ENCODE results near the gene PGP.

The PGP gene

DNA sequence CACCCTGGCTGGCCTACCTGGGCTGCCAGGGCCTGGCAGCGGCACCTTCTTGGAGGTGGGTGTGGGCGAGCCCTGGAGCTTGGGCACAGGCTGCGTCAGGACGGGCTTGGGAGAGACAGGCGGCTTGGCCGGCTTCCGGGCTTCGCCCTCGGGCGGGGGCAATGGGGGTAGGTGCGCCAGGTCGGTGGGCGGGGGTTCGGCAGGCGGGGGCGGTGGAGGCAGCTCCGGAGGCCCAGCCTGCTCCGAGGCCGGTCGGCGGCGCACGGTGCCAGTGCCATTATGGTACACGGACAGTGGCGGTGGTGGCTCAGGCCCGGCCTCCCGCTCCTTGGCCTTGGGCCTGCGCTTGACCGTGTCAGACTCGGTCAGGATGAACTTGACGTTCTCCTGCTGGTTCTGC is 35.1 kb downstream of the PGP start:
- no peak for DNase-seq

DNA sequence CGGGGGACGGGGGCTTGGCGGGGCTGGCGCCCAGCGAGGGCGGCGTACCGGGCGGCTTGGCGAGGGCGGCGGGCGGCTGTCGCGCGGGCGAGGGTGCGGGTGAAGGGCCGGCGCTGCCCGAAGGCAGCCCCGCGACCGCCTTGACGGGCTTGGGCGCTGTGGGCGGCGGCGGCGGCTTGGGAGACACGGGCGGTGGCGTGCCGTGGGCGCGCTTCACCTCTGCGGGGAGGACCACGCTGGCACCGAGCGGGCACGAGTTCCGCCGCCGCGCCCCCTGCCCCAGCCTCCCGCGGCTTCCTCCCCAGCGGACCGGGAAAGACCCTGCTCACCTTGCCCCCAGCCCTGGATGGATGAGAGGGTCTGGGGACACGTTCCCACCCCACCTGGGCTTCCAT is 35.5 kb downstream of the PGP start:
- no peak for DNase-seq

DNA sequence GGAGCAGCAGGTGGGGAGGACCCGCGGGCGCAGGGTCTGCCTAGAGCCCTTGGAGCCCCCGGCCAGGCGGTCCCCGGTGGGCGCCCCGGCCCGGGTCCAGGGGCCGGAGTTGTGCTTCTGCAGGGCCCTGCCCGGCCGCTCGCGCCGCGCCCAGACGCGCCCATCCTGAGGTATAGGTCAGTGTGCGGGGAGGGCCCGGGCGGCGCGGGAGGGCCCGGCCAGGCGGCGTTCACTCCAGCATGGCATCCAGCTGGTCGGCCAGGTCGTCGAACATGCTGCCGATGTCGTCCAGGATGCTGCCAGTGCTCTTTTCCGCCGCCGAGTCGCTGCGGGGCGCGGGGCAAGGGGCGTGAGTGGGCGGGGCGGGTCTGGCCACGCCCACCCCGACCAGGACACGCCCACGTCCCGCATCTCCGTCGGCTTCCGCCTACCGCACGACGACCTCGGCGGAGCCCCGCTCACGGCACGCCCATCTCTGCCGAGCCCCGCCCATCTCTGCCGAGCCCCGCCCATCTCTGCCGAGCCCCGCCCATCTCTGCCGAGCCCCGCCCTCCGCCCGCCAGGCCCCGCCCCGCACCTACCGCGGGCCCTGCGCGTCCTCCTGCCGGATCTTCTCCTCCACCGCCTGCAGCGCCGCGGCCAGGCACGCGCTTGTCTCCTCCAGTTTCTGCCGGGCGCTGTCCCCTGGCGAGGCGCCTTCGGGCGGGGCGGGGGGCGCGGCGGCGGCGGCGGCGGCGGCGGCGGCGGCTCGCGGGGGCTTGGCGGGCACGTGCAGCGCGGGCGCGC is 36.1 kb downstream of the PGP start:
- DNase-seq: no peak

DNA sequence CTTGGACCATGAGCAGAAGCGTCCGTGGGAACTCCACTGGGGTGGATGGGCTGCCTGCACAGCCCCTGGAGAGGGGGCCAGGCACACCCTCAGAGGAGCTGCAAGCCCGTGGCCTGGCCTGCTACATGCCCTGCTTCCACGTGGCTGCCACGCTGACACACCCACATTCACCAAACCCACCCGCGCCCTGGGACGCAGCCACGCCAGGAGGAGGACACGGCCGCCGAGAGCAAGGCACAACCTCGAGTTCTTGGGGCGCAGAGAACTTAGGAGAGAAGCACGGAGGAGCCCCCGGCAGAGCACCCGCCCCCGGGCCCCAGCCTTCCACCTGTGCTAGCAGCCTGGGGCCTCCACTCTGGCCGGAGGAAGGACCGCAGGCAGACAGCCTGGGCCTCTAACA is 37.1 kb downstream of the PGP start:
- no peak for DNase-seq

DNA sequence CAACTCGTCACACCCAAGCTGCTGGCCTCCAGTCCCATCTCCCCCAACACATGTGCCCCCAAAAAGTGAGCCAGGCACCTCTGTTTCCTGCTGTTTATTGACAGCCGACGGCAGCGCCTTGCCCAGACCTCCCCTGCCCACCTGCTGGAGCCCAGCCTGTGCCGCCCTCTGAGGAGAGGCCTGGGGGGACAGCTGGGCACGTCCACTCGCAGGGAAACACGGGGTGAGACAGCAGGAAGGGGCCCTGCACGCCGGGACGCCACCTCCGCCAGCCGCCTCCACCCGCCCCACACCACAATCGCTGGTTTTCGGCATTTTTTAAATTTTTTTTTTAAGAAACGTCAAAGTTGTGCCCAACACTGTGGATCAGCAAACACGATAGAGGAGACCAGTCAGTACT is 37.5 kb downstream of the PGP start:
- DNase-seq: no peak

DNA sequence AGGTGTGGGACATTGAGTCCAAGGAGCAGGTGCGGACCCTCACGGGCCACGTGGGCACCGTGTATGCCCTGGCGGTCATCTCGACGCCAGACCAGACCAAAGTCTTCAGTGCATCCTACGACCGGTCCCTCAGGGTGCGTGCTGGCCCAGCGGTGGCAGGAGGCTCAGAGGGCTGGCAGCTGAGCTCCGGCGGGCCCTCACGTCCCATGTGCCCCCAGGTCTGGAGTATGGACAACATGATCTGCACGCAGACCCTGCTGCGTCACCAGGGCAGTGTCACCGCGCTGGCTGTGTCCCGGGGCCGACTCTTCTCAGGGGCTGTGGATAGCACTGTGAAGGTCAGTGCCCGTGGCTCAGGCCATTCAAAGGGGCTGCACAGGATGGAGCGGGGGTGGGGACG is 38.6 kb downstream of the PGP start:
- no peak for DNase-seq

DNA sequence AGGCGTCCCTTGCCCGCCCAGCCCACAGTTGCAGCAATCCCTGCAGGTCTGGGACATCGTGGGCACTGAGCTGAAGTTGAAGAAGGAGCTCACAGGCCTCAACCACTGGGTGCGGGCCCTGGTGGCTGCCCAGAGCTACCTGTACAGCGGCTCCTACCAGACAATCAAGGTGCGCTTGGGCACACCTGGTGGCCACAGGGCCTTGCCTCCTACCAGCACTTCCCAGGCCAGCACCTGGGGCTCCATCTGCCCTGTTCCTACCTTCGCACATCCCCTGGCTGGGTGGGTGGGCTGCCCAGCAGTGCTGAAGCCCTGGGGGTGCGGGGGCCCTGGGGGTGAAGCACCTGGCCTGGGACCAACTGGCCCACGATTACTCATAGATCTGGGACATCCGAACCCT is 39.2 kb downstream of the PGP start:
- DNase-seq: no peak

DNA sequence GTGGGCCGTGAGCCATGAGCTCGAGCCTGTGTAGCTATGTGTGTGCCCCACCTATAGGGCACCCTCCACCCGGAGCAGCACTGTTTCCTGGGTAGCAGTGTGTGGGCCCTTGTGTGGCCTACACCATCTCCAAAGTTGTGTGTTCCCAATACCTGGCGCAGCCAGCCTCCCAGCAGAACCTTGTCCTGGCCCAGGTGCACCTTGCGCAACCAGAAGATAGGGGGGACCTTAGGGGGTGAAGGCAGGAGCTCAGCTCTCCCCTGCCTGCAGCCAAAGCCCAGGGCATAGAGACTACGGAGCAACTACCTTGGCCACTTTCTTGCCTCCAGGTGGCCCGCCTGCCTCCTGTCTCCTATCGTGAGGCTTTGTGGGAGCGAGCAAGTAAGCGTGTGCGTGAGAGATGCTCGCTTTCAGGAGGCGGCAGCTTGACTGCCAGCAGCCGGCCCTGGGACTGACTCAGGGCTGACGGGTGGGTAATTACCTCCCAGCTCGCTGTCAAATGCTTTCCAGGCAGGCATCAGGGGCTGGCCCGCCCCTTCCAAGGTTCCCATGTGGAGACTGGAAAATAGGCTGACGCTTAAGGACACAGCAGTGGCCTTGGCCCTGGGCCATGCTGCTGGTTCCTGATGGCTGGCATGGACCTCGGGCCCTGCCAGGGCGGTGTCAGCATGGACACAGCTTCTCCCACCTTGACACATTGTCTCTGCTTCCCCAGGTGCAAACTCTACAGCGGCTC is 40.1 kb downstream of the PGP start:
- DNase-seq: no peak

DNA sequence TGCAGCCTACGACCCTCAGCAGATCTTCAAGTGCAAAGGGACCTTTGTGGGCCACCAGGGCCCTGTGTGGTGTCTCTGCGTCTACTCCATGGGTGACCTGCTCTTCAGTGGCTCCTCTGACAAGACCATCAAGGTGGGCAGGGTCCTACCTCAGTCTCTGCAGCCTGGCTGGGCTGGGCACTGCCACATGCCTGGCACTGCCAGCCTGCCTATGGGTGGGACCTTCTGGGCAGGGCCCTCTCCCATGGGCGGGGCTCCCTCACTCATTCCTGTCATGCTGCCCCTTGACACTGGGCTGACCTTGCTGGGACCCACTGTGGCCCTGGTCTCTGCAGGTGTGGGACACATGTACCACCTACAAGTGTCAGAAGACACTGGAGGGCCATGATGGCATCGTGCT is 40.7 kb downstream of the PGP start:
- DNase-seq: no peak

DNA sequence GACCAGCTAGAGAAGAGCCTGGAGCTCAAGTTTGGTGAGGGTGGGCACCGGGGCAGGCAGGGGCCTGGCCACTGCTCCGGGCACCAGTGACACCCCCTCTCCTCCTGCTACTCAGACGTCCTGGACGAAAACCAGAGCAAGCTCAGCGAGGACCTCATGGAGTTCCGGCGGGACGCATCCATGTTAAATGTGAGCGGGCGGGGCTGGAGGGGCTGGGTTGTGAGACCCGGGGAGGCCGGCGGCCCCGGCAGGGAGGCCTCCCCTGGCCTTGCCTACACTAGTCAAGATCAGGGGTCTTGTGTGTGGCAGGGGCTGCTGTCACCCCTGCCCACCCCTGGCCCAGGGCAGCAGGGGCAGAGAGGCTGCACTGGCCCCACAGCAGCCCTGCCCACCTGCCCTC is 41.3 kb downstream of the PGP start:
- no peak for DNase-seq

DNA sequence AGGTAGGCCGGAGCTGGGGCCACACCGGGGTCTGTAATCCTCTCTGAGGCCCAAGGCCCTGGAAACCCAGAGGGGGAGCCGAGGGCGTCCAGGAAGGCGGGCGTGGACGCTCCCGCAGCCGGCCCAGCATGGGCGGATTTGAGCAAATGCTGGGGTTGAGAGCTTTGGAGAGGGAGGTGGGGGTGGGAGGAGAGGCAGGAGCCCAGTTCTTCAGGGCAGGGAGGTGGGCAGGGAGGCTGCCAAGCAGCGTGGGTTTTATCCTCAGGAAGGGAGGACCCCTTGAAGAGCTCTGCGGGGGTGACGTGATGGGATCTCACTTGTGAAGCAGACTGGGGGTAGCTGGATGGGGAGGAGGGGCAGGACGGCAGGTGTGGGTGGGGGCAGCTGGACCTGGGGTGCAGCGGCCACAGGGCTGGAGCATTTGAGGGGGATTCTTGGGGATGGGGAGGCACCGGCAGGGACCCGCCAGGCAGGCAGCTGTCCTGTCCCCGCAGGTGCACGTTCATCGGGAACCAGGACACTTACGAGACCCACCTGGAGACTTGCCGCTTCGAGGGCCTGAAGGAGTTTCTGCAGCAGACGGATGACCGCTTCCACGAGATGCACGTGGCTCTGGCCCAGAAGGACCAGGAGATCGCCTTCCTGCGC is 41.8 kb downstream of the PGP start:
- no peak for DNase-seq

DNA sequence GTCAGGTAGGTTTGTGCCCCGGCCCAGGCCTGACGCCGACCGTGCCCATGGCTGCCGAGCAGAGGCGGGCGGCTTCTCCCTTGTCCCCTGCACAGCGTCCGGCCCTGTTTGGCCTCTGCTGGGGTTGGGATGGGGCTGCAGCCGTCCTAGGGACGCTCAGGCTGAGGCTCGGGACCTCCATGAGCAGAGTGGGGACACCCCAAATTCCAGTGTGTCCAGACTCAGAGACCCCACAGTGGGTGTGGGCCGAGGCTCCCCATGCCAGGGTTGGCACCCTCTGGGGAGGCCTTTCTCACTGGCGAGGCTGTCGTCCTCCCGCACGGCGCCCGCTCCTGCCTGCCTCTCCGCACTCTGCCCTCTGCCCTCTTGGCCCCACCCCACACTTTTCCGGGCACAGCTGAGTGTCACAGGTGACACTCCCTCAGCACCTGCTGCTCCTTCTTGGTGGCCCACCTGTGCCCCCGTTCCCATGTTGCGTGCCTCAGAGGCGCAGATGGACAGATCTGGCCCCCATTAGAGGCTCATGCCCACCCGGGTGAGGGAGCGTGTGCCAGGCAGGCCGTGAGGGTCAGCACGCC is 43.0 kb downstream of the PGP start:
- DNase-seq: no peak

DNA sequence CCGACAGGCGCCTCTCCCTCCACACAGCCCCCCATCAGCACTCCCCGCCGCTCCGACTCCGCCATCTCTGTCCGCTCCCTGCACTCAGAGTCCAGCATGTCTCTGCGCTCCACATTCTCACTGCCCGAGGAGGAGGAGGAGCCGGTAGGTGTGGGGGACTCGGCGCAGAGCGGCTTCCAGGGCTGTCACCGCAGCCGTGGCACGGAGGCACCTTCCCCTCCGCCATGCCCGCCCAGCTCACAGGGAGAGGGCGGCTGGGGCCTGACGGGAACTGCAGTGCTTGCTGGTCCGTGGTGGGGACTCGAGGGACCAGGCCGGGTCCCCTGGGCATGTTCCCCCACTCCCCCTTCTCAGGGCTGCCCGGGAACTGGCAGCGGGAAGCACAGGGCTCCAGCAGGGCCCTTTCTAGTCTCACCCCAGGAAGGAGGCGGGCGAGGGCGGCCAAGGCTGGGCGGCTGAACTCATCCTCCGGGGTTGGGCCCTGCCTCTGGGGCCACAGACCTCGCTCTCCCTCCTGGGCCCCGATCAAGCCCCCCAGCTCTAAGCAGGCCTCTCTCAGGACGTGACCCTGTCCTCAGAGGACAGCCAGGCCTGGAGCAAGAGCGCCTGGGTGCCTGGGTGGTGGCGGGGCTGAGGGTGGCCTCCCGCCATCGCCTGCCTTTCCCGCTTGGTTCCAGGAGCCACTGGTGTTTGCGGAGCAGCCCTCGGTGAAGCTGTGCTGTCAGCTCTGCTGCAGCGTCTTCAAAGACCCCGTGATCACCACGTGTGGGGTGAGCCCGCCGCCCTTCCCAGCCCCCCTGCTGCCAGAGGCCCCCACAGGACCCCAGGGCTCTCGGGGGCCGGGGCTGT is 43.8 kb downstream of the PGP start:
- no peak for DNase-seq

DNA sequence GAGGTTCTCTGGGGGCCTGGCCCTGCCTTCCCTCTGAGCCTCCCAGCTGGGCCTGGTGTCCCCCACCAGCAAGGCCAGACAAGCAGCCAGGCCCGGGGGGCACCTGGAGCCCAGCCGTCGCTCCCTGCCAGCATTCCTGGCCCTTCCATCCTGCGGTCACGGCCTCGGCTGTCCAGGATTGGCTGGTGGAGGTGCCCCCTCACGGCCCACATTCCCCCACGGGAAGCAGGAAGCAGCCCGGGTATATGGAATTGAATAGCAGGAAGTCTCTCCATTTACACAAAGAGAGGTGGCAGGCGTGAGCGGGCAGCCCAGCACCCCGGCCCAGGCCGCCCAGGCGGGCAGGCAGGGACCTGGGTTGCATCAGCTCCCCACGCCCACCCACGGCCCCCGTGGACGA is 44.6 kb downstream of the PGP start:
- no peak for DNase-seq

DNA sequence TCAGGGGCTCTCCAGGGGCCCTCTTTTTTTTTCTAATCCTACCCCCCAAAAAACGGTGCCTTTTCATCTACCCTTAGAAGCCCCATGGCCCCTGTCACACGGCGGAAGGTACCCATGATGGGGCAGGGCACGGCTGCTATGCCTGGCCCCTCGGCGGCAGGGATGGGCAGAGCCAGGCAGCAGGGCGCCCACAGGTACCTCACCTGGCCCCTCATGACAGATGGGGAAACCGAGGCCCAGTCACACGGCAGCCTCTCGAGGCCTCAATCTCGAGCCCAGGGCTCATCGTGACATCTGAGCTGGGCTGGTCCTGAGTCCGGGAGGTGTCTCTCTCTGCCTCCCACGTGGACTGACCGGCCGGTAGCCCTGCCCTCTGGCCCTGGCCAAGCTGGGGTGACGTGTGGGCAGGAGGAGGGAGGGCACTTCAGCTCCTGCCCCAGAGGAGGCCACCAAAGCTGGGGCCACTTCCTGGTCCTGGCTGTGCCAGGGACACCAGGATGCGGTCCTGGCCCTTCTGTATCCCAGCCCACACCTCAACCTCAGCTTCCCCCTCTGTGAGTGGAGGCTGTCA is 47.5 kb downstream of the PGP start:
- no peak for DNase-seq

DNA sequence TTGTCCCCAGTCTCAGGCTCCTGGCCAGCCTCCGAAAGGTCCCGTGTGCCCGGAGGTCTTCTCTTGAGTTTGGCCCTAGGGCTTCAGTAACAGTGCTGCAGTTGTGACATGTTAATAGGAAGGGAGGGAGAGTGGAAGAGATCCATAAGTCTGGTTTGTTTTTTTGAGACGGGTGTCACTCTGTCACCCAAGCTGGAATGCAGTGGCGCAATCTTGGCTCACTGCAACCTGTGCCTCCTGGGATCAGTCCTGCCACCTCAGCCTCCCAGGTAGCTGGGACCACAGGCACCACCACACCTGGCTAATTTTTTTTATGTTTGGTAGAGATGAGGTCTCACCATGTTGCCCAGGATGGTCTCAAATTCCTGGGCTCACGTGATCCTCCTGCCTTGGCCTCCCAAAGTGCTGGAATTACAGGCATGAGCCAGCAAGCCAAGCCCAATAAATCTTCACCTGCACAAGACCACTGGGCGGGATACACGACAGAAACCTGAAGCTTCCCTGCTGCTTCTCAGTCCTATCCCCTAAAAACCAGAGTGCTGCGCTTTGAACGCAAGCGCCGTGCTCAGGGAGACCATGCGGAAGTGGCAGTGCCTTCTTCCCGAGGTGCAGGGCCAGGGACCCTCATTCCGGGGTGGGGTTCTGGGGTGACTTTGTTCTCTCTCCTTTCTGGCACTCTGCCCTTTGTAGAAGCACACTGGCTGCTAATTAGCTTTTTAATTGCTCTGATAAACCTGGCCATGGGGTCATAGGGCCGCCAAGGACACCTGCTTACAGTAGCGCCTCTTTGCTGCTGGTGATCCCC is 48.2 kb downstream of the PGP start:
- DNase-seq: no peak

DNA sequence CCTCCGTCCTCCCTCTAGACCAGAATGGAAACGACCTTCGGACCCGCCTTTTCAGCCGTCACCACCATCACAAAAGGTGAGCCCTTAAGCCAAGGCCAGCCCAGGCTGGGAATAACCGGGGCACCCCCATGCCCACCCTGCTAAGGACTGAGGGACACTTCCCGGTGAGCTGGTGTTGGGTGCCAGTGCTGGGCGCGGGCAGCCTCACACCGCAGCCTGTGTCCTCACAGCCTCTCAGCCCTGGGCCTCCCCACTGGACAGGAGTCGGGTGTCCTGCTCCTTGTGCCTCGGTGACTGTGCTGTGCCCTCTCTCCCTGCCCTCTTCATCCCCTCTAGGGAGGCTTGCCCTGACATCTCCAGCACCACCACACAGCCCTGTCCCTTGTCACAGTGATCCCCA is 48.8 kb downstream of the PGP start:
- DNase-seq: no peak

DNA sequence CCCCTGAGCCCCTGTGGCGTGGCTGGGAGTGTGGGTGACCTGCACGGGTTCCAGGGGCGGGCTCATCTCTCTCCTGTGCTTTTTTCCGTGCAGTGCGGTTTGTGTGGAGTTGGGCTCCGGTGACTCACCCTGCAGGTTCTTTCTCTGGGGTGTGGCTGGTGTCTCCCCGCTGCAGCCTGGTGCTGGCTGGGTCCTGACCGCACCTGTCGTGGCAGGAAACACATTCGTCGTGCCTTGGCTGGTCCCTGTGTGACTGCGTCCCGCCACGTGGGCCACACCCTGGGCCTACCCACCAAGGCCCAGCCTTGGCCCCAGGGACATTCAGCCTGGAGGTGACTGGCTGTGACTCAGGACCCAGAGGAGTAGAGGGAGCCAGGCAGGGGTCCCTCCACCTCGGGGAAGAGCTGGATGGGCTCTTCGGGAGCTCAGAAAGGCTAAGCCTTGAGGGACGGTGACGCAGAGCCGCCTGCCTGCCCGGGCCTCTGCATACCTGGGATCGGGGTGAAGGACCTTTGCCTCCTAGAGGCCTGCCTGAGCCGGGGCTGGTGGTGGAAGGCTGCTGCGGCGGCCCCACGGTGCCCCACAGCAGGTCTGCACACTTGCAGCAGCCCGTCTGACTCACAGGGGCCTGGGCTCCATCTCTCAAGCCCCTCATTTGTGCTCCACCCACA is 51.3 kb downstream of the PGP start:
- no peak for DNase-seq

DNA sequence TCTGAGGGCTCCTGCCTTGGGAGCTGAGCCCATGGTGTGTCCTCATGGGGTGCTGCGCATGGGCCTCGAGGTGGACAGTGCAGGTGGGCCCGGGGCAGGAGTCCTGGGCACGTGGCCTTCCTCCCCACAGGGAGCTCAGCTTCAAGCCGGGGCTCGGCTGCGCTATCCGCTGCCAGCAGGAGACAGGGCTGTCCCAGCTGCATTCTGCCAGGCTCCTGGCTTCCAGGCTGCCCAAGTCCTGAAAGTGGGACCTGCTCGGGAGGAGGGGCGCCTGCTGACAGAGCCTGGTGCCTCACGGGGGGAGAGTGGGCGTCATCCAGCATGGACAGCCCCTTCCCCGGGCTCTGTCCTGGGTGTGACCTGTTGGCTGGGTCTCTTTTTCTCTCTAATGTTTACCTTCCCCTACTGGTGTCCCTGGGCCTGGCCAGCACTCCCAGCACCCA is 51.9 kb downstream of the PGP start:
- DNase-seq: no peak

DNA sequence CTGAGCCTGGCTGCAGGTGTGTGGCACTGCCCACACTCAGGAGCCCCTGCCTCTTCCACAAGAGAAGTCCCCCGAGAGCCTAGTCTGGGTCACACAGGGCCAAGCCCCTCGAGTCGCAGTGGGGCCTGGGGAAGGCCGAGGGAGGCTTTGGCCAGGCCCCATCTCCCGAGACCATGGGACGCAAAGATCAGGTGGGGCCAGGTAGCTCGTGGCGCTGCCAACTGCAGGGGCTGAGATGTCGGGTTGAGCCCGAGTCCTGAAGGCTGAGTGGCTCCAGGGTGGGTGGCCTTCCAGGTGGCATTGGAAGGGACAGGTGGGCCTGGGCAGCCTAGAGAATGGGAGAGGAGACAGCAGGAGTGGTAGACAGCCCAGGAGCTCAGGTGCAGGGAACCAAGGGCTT is 52.7 kb downstream of the PGP start:
- DNase-seq: no peak

All from midbrain (tissue), 1 donor.